ENCODE measurements around the gene ANKRD33.

Gene ANKRD33

DNA sequence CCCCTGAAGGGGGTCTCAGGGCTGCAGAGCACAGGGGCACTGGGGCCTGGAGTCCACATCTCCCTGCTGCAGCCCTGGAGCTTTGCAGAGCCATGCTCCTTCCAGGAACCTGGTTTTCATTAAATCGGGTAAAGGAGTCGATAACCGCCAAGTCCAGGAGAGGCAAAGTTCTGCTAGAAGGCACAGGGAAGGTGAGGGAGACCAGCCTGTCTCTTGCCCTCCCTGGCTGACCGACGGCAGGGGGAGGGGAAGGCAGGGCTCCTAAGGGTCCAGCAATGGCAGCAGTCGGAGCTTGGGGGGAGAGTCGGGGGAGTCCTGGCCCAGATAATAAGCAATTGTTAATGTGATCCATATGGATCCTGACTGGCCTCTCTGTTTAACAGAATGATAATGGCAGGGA lies 42.4 kb upstream of the ANKRD33 start:
- Histone ChIP-seq H3K36me3 (no peaks in the 10 kb centered on the region), H3K4me1 (no peaks in the 10 kb centered on the region), H3K4me3 (ENCODE audit: low read depth, low read length) (no peak overlapping the region), H3K9me3 (no peaks in the 10 kb centered on the region), H3K27me3 (no peaks in the 10 kb centered on the region; the same call in 1 of the 2 replicates)
- TF ChIP-seq, protein P1, sequence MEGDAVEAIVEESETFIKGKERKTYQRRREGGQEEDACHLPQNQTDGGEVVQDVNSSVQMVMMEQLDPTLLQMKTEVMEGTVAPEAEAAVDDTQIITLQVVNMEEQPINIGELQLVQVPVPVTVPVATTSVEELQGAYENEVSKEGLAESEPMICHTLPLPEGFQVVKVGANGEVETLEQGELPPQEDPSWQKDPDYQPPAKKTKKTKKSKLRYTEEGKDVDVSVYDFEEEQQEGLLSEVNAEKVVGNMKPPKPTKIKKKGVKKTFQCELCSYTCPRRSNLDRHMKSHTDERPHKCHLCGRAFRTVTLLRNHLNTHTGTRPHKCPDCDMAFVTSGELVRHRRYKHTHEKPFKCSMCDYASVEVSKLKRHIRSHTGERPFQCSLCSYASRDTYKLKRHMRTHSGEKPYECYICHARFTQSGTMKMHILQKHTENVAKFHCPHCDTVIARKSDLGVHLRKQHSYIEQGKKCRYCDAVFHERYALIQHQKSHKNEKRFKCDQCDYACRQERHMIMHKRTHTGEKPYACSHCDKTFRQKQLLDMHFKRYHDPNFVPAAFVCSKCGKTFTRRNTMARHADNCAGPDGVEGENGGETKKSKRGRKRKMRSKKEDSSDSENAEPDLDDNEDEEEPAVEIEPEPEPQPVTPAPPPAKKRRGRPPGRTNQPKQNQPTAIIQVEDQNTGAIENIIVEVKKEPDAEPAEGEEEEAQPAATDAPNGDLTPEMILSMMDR (IDR thresholded peaks at IDR 0.05; ENCODE audit: low read depth, low read length) = no peak
- no peak for DNase-seq

DNA sequence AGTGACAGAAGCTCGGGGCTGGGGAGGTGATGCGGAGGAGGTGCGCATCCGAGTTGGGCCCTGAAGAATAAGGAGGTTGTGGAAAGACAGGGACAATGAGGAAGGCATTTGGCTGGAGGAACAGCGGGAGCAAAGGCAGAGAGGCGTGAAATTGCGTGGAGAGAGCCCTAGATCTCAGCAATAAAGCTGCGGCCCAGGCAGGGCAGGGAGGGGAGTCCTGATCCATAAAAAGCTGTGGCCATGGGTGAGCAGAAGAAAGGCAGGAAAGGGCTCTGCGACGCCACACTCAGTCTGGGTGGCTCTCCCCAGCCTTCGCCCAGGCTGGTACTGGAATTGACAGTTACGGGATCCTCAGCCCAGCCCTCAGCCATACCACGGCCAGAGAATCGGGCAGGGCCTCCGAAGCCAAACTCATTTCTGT lies 41.6 kb upstream of the ANKRD33 start:
- DNase-seq = no peak
- H3K36me3 ChIP-seq = no peaks in the 10 kb centered on the region
- no peak overlapping the region; the same call in 1 of the 2 replicates for H3K4me3 ChIP-seq (ENCODE audit: low read depth, low read length)
- TF ChIP-seq, protein P1 (IDR thresholded peaks at IDR 0.05; ENCODE audit: low read depth, low read length) = no peak
- H3K9me3 ChIP-seq = no peaks in the 10 kb centered on the region
- no peaks in the 10 kb centered on the region; the same call in 1 of the 2 replicates for H3K27me3 ChIP-seq
- no peaks in the 10 kb centered on the region for H3K4me1 ChIP-seq

- no peaks in the 10 kb centered on the region for H3K4me1 ChIP-seq
- no peaks in the 10 kb centered on the region for H3K9me3 ChIP-seq
- H3K36me3 ChIP-seq = no peaks in the 10 kb centered on the region
- H3K27me3 ChIP-seq = no peaks in the 10 kb centered on the region; the same call in 1 of the 2 replicates
- H3K4me3 ChIP-seq (ENCODE audit: low read depth, low read length) = peak overlapping the region; percentile 80
- DNase-seq = peak; percentile 85
- TF ChIP-seq, protein P1 (IDR thresholded peaks at IDR 0.05; ENCODE audit: low read depth, low read length) = no peak
Observed at GRCh38 chr12:51846911-51847642, 40.8 kb upstream of the ANKRD33 start.

- Histone ChIP-seq H3K4me1 (no peaks in the 10 kb centered on the region), H3K36me3 (no peaks in the 10 kb centered on the region), H3K9me3 (no peaks in the 10 kb centered on the region), H3K27me3 (no peaks in the 10 kb centered on the region; the same call in 1 of the 2 replicates), H3K4me3 (ENCODE audit: low read depth, low read length) (peak overlapping the region; percentile 80)
- TF ChIP-seq, protein P1 (IDR thresholded peaks at IDR 0.05; ENCODE audit: low read depth, low read length) = no peak
- DNase-seq = no peak
Observed at GRCh38 chr12:51847643-51848325, 40.1 kb upstream of the ANKRD33 start.

- TF ChIP-seq, protein P1 (IDR thresholded peaks at IDR 0.05; ENCODE audit: low read depth, low read length) = no peak
- Histone ChIP-seq H3K4me1 (no peaks in the 10 kb centered on the region), H3K9me3 (no peaks in the 10 kb centered on the region), H3K36me3 (no peaks in the 10 kb centered on the region), H3K4me3 (ENCODE audit: low read depth, low read length) (peak within 1 kb of the TSS; percentile 80), H3K27me3 (no peaks in the 10 kb centered on the region; the same call in 1 of the 2 replicates)
- DNase-seq = no peak
Observed at GRCh38 chr12:51848326-51848727, 39.6 kb upstream of the ANKRD33 start, which contains the start of gene FIGNL2. FIGNL2 (minus strand) TSS chr12:51848718; CDS start chr12:51822413, 26,305 bp downstream.

Data from BE2C (cell line).